NOMO-1 treated with DMSO at 0.1 percent for 48 hours (cell line): ENCODE results near the gene TCERG1L.

Experiments used
- DNase-seq: peaks from one replicate; lab custom pipeline; 2025; ENCODE audit not compliant: unreplicated experiment; lab: John Stamatoyannopoulos, UW

Gene TCERG1L

GRCh38 chr10:131230641-131231322 lies 80.7 kb downstream of the TCERG1L start:
- DNase-seq = no peak

- DNase-seq = no peak
These were observed 81.4 kb downstream of the TCERG1L start for GRCh38 chr10:131230166-131230565.

GRCh38 chr10:131227163-131227740 lies 84.3 kb downstream of the TCERG1L start:
- no peak for DNase-seq

- DNase-seq = no peak
These were observed 84.9 kb downstream of the TCERG1L start for GRCh38 chr10:131226446-131227162.

- no peak for DNase-seq
These were observed 87.4 kb downstream of the TCERG1L start for GRCh38 chr10:131224106-131224505.

- no peak for DNase-seq
These were observed 88.1 kb downstream of the TCERG1L start for GRCh38 chr10:131223422-131223821.

GRCh38 chr10:131222986-131223385 lies 88.5 kb downstream of the TCERG1L start:
- no peak for DNase-seq

GRCh38 chr10:131221632-131222277 lies 89.8 kb downstream of the TCERG1L start:
- DNase-seq = no peak

GRCh38 chr10:131220601-131221171 lies 90.8 kb downstream of the TCERG1L start:
- DNase-seq = no peak

GRCh38 chr10:131219955-131220489 lies 91.5 kb downstream of the TCERG1L start:
- DNase-seq = no peak

- DNase-seq = no peak
These were observed 92.0 kb downstream of the TCERG1L start for GRCh38 chr10:131219584-131219886.

GRCh38 chr10:131218811-131219583 lies 92.5 kb downstream of the TCERG1L start:
- DNase-seq = no peak

- no peak for DNase-seq
These were observed 94.8 kb downstream of the TCERG1L start for GRCh38 chr10:131216681-131217230.

- no peak for DNase-seq
These were observed 95.7 kb downstream of the TCERG1L start for GRCh38 chr10:131215776-131216175.

- DNase-seq = no peak
These were observed 96.8 kb downstream of the TCERG1L start for GRCh38 chr10:131214521-131215244.

- no peak for DNase-seq
These were observed 97.6 kb downstream of the TCERG1L start for GRCh38 chr10:131213741-131214505.

- no peak for DNase-seq
These were observed 98.7 kb downstream of the TCERG1L start for GRCh38 chr10:131212763-131213325.

GRCh38 chr10:131211965-131212619 lies 99.4 kb downstream of the TCERG1L start:
- DNase-seq = no peak
